Osteoblast (primary cell): ENCODE data around the gene NEDD4L. TPM values are rescaled to one million over a fixed set of nuclear protein-coding genes. Genes with fewer than 3 reads are reported as not detected.

Source experiments
- DNase-seq: peaks from one replicate; pipeline ENCODE4 v3.0.0; 2011; ENCODE audit warnings: low spot score, mixed read lengths; ENCODE audit not compliant: insufficient read length; ENCODE audit errors: missing footprints
- H2AFZ ChIP-seq: 2 replicates; pipeline ENCODE4 v1.6.0; 2011; ENCODE audit warnings: mild to moderate bottlenecking, low read length
- H3K27ac ChIP-seq: 2 replicates; pipeline ENCODE4 v1.5.1; 2011; ENCODE audit warnings: mild to moderate bottlenecking, low read depth, low read length, moderate library complexity
- H3K27me3 ChIP-seq: 2 replicates; pipeline ENCODE4 v1.6.0; 2012; ENCODE audit warnings: mild to moderate bottlenecking, control low read depth, inconsistent platforms, low read length, moderate library complexity; ENCODE audit not compliant: insufficient read depth
- H3K36me3 ChIP-seq: 2 replicates; pipeline ENCODE4 v1.5.1; 2011; ENCODE audit warnings: mild to moderate bottlenecking, low read length, control low read depth, moderate library complexity; ENCODE audit not compliant: insufficient read depth
- H3K4me1 ChIP-seq: 2 replicates; pipeline ENCODE4 v1.5.1; 2011; ENCODE audit warnings: mild to moderate bottlenecking, low read length, control low read depth, moderate library complexity; ENCODE audit not compliant: insufficient read depth
- H3K4me2 ChIP-seq: 2 replicates; pipeline ENCODE4 v1.6.0; 2011; ENCODE audit warnings: mild to moderate bottlenecking, low read length; ENCODE audit not compliant: insufficient read depth
- H3K4me3 ChIP-seq: fragments of 200-600 bp; sonication (generic); 3 replicates; pipeline ENCODE4 v1.5.1; 2012; ENCODE audit warnings: mild to moderate bottlenecking, low read length, inconsistent platforms; ENCODE audit not compliant: insufficient read depth
- H3K79me2 ChIP-seq: 2 replicates; pipeline ENCODE4 v1.6.0; 2012; ENCODE audit warnings: mild to moderate bottlenecking, low read length, control low read depth, inconsistent platforms; ENCODE audit not compliant: insufficient read depth
- H3K9me3 ChIP-seq: 2 replicates; pipeline ENCODE4 v1.5.1; 2011; ENCODE audit warnings: low read depth, low read length, control low read depth
- H4K20me1 ChIP-seq: 2 replicates; pipeline ENCODE4 v1.6.0; 2012; ENCODE audit warnings: mild to moderate bottlenecking, low read length, control low read depth; ENCODE audit not compliant: insufficient read depth
- CTCF ChIP-seq: IDR thresholded peaks from 2 replicates; pipeline ENCODE4 v1.5.1; 2011; ENCODE audit warnings: mild to moderate bottlenecking, low read depth, low read length, moderate library complexity; ENCODE audit errors: extremely low read depth
- total RNA-seq: library from RNA; depleted of rRNA; stranded (reverse); fragments of >200 nt; gene quantifications from 2 replicates; pipeline ENCODE4 v1.2.3, GENCODE V29; 2012

The NEDD4L gene
- total RNA-seq, 1 donor = 30.0 TPM

GRCh38 chr18:58387716-58388115 is 343.7 kb downstream of the NEDD4L start:
- Histone ChIP-seq H3K4me3 (no peak overlapping the region), H3K79me2 (no peaks in the 10 kb centered on the region), H2AFZ (no peak overlapping the region), H3K27me3 (no peaks in the 10 kb centered on the region), H3K9me3 (no peaks in the 10 kb centered on the region), H4K20me1 (no peaks in the 10 kb centered on the region), H3K4me1 (peaks cover 12% of the 10 kb centered on the region), H3K36me3 (no peaks in the 10 kb centered on the region), H3K27ac (no peak overlapping the region), H3K4me2 (no peak overlapping the region)
- no peak for TF ChIP-seq CTCF
- no peak for DNase-seq

DNA sequence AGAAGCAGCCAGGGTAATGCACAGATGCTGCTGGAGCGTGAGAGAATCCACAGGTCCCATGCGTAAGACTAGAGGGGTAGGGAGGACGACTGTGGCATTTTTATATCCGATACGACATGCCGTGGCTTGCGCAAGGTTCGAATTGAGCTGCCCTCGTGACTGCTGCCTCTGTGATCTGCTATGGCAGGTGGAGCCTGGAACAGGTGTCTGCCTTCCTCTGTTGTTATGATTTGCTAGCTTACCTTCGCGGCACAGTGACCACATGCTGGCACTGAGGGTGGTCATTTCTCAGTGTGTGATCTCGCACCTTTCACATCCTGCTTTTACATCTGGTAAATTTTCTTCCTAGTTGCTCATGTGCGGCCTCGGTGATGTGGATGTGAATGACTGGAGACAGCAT is 344.7 kb downstream of the NEDD4L start:
- H3K79me2 ChIP-seq = no peaks in the 10 kb centered on the region
- H3K4me2 ChIP-seq = no peak overlapping the region
- H3K4me1 ChIP-seq = peaks cover 17% of the 10 kb centered on the region
- H3K27me3 ChIP-seq = no peaks in the 10 kb centered on the region
- no peaks in the 10 kb centered on the region for H3K36me3 ChIP-seq
- H3K4me3 ChIP-seq = no peak overlapping the region
- no peak overlapping the region for H2AFZ ChIP-seq
- TF ChIP-seq CTCF = no peak
- no peaks in the 10 kb centered on the region for H3K9me3 ChIP-seq
- H4K20me1 ChIP-seq = no peaks in the 10 kb centered on the region
- H3K27ac ChIP-seq = no peak overlapping the region
- no peak for DNase-seq

DNA sequence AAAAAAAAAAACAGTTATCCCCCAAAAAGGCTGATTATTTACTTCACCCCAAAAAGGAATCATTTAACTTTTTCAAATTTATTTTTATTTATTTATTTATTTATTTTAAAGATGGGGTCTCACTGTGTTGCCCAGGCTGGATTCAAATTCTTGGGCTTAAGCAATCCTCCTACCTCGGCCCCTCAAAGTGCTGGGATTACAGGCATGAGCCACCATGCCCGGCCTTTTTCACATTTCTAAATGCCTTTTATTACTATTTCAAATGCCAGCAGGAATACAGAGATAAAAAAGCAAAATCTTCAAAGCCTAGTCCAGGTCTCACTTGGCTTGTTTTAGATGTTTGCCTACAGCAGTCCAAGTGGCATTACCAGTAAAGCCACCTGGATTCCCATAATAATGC is 345.7 kb downstream of the NEDD4L start:
- DNase-seq = no peak
- Histone ChIP-seq H3K79me2 (no peaks in the 10 kb centered on the region), H3K27ac (no peak overlapping the region), H2AFZ (no peak overlapping the region), H3K9me3 (no peaks in the 10 kb centered on the region), H3K27me3 (no peaks in the 10 kb centered on the region), H3K4me3 (no peak overlapping the region), H3K4me1 (peaks cover 28% of the 10 kb centered on the region), H4K20me1 (no peaks in the 10 kb centered on the region), H3K4me2 (no peak overlapping the region), H3K36me3 (no peaks in the 10 kb centered on the region)
- TF ChIP-seq CTCF = no peak

GRCh38 chr18:58390399-58390798 is 346.4 kb downstream of the NEDD4L start:
- Histone ChIP-seq H3K4me2 (no peak overlapping the region), H3K36me3 (no peaks in the 10 kb centered on the region), H3K4me1 (peaks cover 30% of the 10 kb centered on the region), H4K20me1 (no peaks in the 10 kb centered on the region), H3K27me3 (no peaks in the 10 kb centered on the region), H3K9me3 (no peaks in the 10 kb centered on the region), H3K79me2 (no peaks in the 10 kb centered on the region), H3K27ac (no peak overlapping the region), H2AFZ (no peak overlapping the region), H3K4me3 (no peak overlapping the region)
- DNase-seq = no peak
- TF ChIP-seq CTCF = no peak
